ENCODE measurements around the gene FFAR1. TPM values are rescaled to one million over a fixed set of nuclear protein-coding genes. Genes with fewer than 3 reads are reported as not detected.

FFAR1 gene
- total RNA-seq, 1 donor from 2014 or later, result 0.74 TPM

DNA sequence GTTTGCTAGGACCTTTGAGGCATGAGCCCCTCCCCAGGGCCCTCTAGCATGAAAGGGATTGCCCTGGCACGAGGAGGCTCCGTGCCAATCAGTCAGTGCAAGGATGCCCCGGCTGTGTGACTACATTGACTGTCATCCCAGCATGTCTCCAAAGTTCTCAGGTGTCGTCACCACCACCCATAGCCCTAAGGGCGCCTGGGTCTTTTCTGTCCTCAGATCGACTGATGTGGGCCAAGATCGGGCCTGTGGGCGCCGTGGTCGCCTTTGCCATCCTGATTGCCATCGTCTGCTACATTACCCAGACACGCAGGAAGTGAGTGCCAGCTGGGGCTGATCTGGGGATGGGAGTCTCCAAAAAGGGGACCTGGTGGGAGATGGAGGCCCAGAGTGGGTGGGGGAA is 37.4 kb upstream of the FFAR1 start:
- no peak for TF ChIP-seq CTCF (IDR thresholded peaks at IDR 0.05; ENCODE audit: unreplicated experiment)
- Mint-ChIP-seq H3K4me1 (ENCODE audit: low read depth) (peaks cover 28% of the 10 kb centered on the region), H3K36me3 (ENCODE audit: insufficient read depth) (no peaks in the 10 kb centered on the region), H3K9me3 (ENCODE audit: low read depth) (no peaks in the 10 kb centered on the region), H3K27me3 (no peaks in the 10 kb centered on the region), H3K4me3 (ENCODE audit: low read depth) (no peak overlapping the region), H3K27ac (peak overlapping the region; percentile 41)
- no peak for DNase-seq (ENCODE audit: low spot score, unreplicated experiment)

DNA sequence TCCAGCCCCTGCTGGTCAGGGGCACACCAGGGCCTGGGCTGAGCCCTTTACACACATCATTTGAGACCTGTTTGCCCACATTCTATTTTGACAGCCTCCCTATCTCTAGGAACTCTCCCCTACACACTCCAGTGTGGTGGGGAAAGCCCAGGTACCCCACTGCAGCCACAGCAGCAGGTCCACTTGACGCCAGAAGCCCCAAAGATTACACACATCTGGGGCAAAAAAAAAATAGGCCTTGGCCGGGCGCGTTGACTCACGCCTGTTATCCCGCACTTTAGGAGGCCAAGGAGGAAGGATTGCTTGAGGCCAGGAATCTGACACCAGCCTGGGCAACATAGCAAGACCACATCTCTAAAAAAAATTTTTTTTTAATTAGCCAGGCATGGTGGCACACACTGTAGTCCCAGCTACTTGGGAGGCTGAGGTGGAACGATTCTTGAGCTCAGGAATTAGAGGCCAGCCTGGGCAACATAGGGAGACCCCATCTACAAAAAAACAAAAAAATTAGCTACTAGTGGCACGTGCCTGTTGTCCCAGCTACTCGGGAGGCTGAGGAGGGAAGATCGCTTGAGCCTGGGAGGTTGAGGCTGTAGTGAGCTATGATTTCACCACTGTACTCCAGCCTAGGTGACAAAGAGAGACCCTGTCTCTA is 36.8 kb upstream of the FFAR1 start:
- Mint-ChIP-seq H3K4me3 (ENCODE audit: low read depth) (no peak overlapping the region), H3K4me1 (ENCODE audit: low read depth) (peaks cover 28% of the 10 kb centered on the region), H3K27ac (peak overlapping the region; percentile 41), H3K36me3 (ENCODE audit: insufficient read depth) (no peaks in the 10 kb centered on the region), H3K9me3 (ENCODE audit: low read depth) (no peaks in the 10 kb centered on the region), H3K27me3 (no peaks in the 10 kb centered on the region)
- TF ChIP-seq CTCF (IDR thresholded peaks at IDR 0.05; ENCODE audit: unreplicated experiment), result no peak
- no peak for DNase-seq (ENCODE audit: low spot score, unreplicated experiment)

- no peak for TF ChIP-seq CTCF (IDR thresholded peaks at IDR 0.05; ENCODE audit: unreplicated experiment)
- H3K9me3 Mint-ChIP-seq (ENCODE audit: low read depth), result no peaks in the 10 kb centered on the region
- H3K27me3 Mint-ChIP-seq, result no peaks in the 10 kb centered on the region
- no peak overlapping the region for H3K27ac Mint-ChIP-seq
- H3K36me3 Mint-ChIP-seq (ENCODE audit: insufficient read depth), result no peaks in the 10 kb centered on the region
- DNase-seq (ENCODE audit: low spot score, unreplicated experiment), result no peak
- no peak overlapping the region for H3K4me3 Mint-ChIP-seq (ENCODE audit: low read depth)
- peaks cover 27% of the 10 kb centered on the region for H3K4me1 Mint-ChIP-seq (ENCODE audit: low read depth)
These were observed 35.6 kb upstream of the FFAR1 start for GRCh38 chr19:35311901-35312665.

DNA sequence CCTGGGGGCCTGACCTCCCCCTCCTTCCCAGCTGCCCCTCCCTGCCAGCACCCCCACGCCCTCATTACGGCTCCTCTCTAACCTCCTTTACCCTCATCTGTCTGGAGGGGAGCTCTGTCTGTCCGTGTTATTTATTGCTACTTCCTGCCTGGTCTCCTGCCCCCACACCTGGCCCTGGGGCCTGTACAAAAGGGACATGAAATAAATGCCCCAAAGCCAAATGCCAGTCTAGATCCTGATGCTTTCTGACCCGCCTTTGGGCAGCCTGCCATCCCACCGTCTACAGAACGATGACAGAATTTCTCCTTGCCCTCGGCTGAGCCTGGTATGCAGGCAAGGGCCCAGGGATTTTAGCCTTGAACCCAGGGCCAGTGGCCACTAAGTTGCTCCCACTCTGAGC is 34.1 kb upstream of the FFAR1 start:
- Mint-ChIP-seq H3K4me3 (ENCODE audit: low read depth) (no peak overlapping the region), H3K36me3 (ENCODE audit: insufficient read depth) (no peaks in the 10 kb centered on the region), H3K27me3 (no peaks in the 10 kb centered on the region), H3K4me1 (ENCODE audit: low read depth) (peaks cover 27% of the 10 kb centered on the region), H3K27ac (no peak overlapping the region), H3K9me3 (ENCODE audit: low read depth) (no peaks in the 10 kb centered on the region)
- DNase-seq (ENCODE audit: low spot score, unreplicated experiment), result no peak
- no peak for TF ChIP-seq CTCF (IDR thresholded peaks at IDR 0.05; ENCODE audit: unreplicated experiment)

DNA sequence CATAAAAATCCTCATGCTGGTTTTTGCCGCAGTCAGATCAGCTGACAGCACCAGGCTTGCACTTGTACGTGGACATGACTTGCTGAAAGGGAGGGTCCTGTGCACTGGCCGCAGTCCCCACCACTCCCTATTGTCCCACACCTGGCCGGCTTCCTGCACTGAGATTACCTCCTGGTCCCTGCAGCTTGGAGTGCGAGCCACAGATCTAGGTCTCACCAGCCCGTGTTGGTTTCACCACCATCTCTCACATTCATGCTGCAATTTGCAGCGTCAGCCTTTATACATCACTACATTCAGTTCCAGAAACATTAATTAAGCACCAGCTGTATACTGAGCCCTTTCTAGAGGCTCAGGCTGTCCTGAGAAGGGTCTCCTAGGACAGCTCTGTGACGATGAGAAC is 33.7 kb upstream of the FFAR1 start:
- H3K27me3 Mint-ChIP-seq, result no peaks in the 10 kb centered on the region
- no peak for DNase-seq (ENCODE audit: low spot score, unreplicated experiment)
- H3K36me3 Mint-ChIP-seq (ENCODE audit: insufficient read depth), result no peaks in the 10 kb centered on the region
- no peak overlapping the region for H3K27ac Mint-ChIP-seq
- H3K9me3 Mint-ChIP-seq (ENCODE audit: low read depth), result no peaks in the 10 kb centered on the region
- H3K4me3 Mint-ChIP-seq (ENCODE audit: low read depth), result no peak overlapping the region
- TF ChIP-seq CTCF (IDR thresholded peaks at IDR 0.05; ENCODE audit: unreplicated experiment), result no peak
- H3K4me1 Mint-ChIP-seq (ENCODE audit: low read depth), result peaks cover 23% of the 10 kb centered on the region
